Measurements from ENCODE around the gene POLDIP3. TPM values are rescaled to one million over a fixed set of nuclear protein-coding genes. Genes with fewer than 3 reads are reported as not detected.

POLDIP3 gene
- total and polyA plus RNA-seq, 2 donors (not counting 3 experiments of a cell fraction or from before 2014, with no cell fraction given): 29.3 to 60.4 TPM

DNA sequence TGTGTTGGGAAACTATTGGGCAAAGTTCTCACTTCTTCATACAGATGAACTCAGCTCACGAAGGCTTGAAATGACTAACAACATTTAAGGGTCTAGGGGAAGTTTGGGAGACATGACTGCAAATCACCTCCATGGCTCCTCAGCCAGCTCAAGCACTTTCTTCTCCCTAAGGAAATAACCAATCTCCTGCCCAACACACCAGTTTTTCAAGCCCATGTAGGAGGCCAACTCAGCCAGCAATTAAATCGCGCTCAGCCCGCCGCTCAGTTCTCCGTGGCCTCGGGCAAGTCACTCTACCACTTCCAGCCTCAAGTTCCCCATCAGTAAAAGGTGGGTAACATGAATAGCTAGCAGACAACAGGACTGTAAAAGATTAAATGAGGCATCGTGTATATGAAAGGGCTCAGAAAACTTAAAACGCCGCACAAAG lies 796 bp downstream of the POLDIP3 start:
- POLR2A ChIA-PET: interaction anchor here (1.2 kb wide), 1 partner anchor 31 kb away, joined by 3 read pairs; no protein-coding TSS in a partner anchor

More for the DNA sequence above, 796 bp downstream of the POLDIP3 start:
- Histone ChIP-seq H3K27ac (ENCODE audit: insufficient read depth, low read depth, low read length) (peak overlapping the region; percentile 99), H3K4me2 (ENCODE audit: insufficient read depth, low read length) (peak overlapping the region; percentile 99), H3K9me1 (replicated peaks; ENCODE audit: control insufficient read depth, extremely low read depth, insufficient read depth, low read length) (no peaks in the 10 kb centered on the region), H3K27me3 (ENCODE audit: control insufficient read depth in 2 of 2, insufficient read depth in 2 of 2, low read length in 2 of 2) (no peaks in the 10 kb centered on the region), H3K4me3 (replicated peaks in 1 of 3; ENCODE audit: insufficient read depth in 1 of 3, low read depth in 1 of 3, low read length in 3 of 3) (peak overlapping the region; percentile 89 to 94 (median 90)), H3K4me1 (ENCODE audit: control insufficient read depth, extremely low read depth, insufficient read depth, low read length) (peaks cover 29% of the 10 kb centered on the region), H3K9ac (replicated peaks; ENCODE audit: extremely low read depth, insufficient read depth, low read length) (peak overlapping the region; percentile 96), H3K79me2 (ENCODE audit: control insufficient read depth, insufficient read depth, low read length) (peaks cover 52% of the 10 kb centered on the region), H4K20me1 (replicated peaks; ENCODE audit: control insufficient read depth, extremely low read depth, insufficient read depth, low read length) (no peaks in the 10 kb centered on the region), H3K36me3 (ENCODE audit: control insufficient read depth in 2 of 2, extremely low read depth in 1 of 2, insufficient read depth in 2 of 2, low read length in 2 of 2) (no peaks in the 10 kb centered on the region), H2AFZ (ENCODE audit: low read depth, low read length) (peak overlapping the region; percentile 42), H3K9me3 (replicated peaks; ENCODE audit: control insufficient read depth, insufficient read depth, low read length) (no peaks in the 10 kb centered on the region)
- CTCF ChIA-PET: interaction anchor here (1.4 to 3.1 kb wide), 4 partner anchors 22 to 476 kb away, joined by 3 to 9 read pairs (median 4); no protein-coding TSS in a partner anchor
- no peak for DNase-seq (ENCODE audit: low read depth, low spot score)
- peak; percentile 78 for FAIRE-seq
- TF ChIP-seq EZH2 (IDR thresholded peaks at IDR 0.05; ENCODE audit: borderline replicate concordance, low read depth, low read length, severe bottlenecking) (no peak), POLR2AphosphoS5 (IDR thresholded peaks at IDR 0.05; ENCODE audit: insufficient read depth, low read depth, low read length) (no peak), GATA2 (IDR thresholded peaks at IDR 0.05; ENCODE audit: insufficient read depth, insufficient read length, low read depth, low read length) (no peak), CTCF (IDR thresholded peaks at IDR 0.05; ENCODE audit: extremely low read depth in 1 of 2, insufficient read depth in 1 of 2, low read depth in 1 of 2, low read length in 2 of 2) (no peak), POLR2A (IDR thresholded peaks at IDR 0.05; ENCODE audit: low read depth, low read length) (no peak), JUN (IDR thresholded peaks at IDR 0.05; ENCODE audit: borderline replicate concordance, insufficient read depth, insufficient read length, low read depth) (no peak), FOS (IDR thresholded peaks at IDR 0.05; ENCODE audit: borderline replicate concordance, insufficient read depth, low read length) (no peak), MYC (IDR thresholded peaks at IDR 0.05; ENCODE audit: low read depth, low read length) (no peak)
- TF ChIP-seq, protein P1, sequence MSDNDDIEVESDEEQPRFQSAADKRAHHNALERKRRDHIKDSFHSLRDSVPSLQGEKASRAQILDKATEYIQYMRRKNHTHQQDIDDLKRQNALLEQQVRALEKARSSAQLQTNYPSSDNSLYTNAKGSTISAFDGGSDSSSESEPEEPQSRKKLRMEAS (IDR thresholded peaks at IDR 0.05; ENCODE audit: insufficient read depth, insufficient read length): no peak
- intact Hi-C loops (cut with micrococcal nuclease): no loop called here
- BruUV-seq (replicated peaks): TSS peak; percentile 29
- dilution Hi-C loops (cut with MboI; ENCODE audit: extremely low pct_ligation_motif_present, low sequenced_read_pairs): no loop called here
